ENCODE measurements around the gene CPTP.
A peak's percentile ranks its signal among the peaks of the same experiment; 100 is the strongest.
"Not testable (repeated sequence)": the region's sequence is repeated elsewhere in the genome, so short reads cannot be mapped to it uniquely, and the experiment has no call there.

Gene CPTP

DNA sequence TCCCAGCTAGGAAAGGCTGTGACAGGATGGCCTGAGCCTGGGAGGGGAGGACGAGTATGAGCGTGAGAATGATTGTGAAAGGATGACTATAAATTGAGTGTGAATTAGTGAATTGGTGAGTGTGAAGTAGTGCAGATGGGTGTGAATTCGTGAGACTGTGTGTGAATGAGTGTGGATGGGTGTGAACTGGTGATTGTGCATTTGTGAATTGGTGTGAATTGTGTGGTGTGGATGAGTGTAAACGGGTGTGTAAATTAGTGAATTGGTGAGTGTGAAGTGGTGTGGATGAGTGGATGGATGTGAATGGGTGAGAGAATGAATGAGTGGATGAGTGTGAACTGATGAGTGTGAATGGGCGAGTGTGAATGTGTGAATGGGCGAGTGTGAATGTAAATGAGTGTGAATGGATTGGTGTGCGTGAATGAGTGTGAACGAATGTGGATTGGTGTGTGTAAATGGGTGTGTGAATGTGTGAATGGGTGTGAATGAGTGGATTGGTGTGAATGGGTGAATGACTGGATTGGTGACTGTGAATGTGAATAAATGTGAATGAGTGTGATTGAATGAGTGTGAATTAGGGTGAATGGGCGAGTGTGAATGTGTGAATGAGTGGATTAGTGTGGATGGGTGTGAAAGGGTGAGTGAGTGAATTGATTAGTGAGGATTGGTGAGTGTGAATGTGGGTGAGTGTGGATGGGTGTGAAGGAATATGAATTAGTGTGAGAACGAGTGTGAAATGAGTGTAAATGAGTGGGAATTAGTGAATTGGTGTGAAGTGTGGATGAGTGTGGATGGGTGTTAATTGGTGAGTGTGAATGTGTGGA lies 41.5 kb downstream of the CPTP start:
- Histone ChIP-seq H3K27ac (ENCODE audit: low read depth in 2 of 2, low read length in 2 of 2) (no peak overlapping the region), H3K4me1 (ENCODE audit: control insufficient read depth in 2 of 2, insufficient read depth in 2 of 2, low read length in 2 of 2) (peaks cover 0 to 2% of the 10 kb centered on the region in 2 donors), H3K9me3 (ENCODE audit: control insufficient read depth in 2 of 2, low read length in 2 of 2) (no peaks in the 10 kb centered on the region), H3K9ac (ENCODE audit: low read depth in 1 of 2, low read length in 2 of 2) (no peak overlapping the region), H3K4me3 (ENCODE audit: low read length in 2 of 2) (no peak overlapping the region), H3K36me3 (ENCODE audit: control insufficient read depth in 2 of 2, insufficient read depth in 2 of 2, low read length in 2 of 2) (no peaks in the 10 kb centered on the region), H3K27me3 (ENCODE audit: control insufficient read depth in 2 of 2, insufficient read depth in 2 of 2, low read length in 2 of 2) (peaks cover 1 to 2% of the 10 kb centered on the region in 2 donors)

DNA sequence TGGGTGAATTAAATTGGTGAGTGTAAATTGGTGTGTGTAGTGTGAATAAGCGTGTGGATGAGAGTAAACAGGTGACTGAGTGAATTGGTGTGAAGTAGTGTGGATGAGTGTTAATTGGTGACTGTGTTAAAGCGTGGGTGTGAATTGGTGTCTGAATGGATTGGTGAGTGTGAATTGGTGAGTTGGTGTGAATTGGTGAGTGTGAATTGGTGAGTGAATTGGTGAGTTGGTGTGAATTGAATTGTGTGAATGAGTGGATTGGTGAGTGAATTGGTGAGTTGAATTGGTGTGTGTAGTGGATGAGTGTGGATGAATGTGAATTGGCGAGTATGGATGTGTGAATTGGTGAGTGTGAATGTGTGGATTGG lies 42.1 kb downstream of the CPTP start:
- Histone ChIP-seq H3K27me3 (ENCODE audit: control insufficient read depth in 2 of 2, insufficient read depth in 2 of 2, low read length in 2 of 2) (peaks cover 0 to 2% of the 10 kb centered on the region in 2 donors), H3K27ac (ENCODE audit: low read depth in 2 of 2, low read length in 2 of 2) (no peak overlapping the region), H3K9ac (ENCODE audit: low read depth in 1 of 2, low read length in 2 of 2) (no peak overlapping the region), H3K9me3 (ENCODE audit: control insufficient read depth in 2 of 2, low read length in 2 of 2) (no peaks in the 10 kb centered on the region), H3K4me1 (ENCODE audit: control insufficient read depth in 2 of 2, insufficient read depth in 2 of 2, low read length in 2 of 2) (peaks cover 0 to 5% of the 10 kb centered on the region in 2 donors), H3K4me3 (ENCODE audit: low read length in 2 of 2) (no peak overlapping the region), H3K36me3 (ENCODE audit: control insufficient read depth in 2 of 2, insufficient read depth in 2 of 2, low read length in 2 of 2) (no peaks in the 10 kb centered on the region)

DNA sequence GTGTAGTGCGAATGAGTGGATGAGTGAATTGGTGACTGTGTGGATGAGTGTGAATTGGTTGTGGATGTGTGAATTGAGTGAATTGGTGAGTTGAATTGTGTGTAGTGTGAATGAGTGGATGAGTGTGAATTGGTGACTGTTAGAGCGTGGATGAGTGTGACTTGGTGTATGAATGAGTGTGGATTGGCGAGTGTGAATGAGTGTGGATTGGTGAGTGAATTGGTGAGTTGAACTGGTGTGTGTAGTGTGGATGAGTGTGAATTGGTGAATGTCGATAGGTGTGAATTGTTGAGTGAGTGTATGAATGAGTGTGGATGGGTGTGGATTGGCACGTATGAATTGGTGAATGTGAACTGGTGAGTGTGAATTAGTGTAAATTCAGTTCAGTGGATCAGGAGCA lies 42.7 kb downstream of the CPTP start:
- H3K4me1 ChIP-seq (ENCODE audit: control insufficient read depth in 2 of 2, insufficient read depth in 2 of 2, low read length in 2 of 2), result peaks cover 0 to 7% of the 10 kb centered on the region in 2 donors
- no peak overlapping the region for H3K27ac ChIP-seq (ENCODE audit: low read depth in 2 of 2, low read length in 2 of 2)
- H3K36me3 ChIP-seq (ENCODE audit: control insufficient read depth in 2 of 2, insufficient read depth in 2 of 2, low read length in 2 of 2), result no peaks in the 10 kb centered on the region
- H3K9ac ChIP-seq (ENCODE audit: low read depth in 1 of 2, low read length in 2 of 2), result no peak overlapping the region
- no peak overlapping the region for H3K4me3 ChIP-seq (ENCODE audit: low read length in 2 of 2)
- no peaks in the 10 kb centered on the region for H3K27me3 ChIP-seq (ENCODE audit: control insufficient read depth in 2 of 2, insufficient read depth in 2 of 2, low read length in 2 of 2)
- no peaks in the 10 kb centered on the region for H3K9me3 ChIP-seq (ENCODE audit: control insufficient read depth in 2 of 2, low read length in 2 of 2)

DNA sequence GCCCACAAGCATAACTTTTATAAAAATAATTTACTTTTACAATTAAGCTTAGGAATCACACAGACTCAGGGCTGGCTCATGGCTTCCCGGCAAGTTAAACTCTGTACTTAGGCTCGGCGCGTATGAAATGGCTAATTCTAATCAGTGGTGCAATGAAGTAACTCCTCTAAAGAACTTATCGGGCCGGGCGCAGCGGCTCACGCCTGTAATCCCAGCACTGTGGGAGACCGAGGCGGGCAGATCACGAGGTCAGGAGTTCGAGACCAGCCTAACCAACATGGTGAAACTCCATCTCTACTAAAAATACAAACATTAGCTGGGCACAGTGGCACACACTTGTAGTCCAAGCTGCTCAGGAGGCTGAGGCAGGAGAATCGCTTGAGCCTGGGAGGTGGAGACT lies 45.5 kb downstream of the CPTP start:
- H3K27me3 ChIP-seq (ENCODE audit: control insufficient read depth in 2 of 2, insufficient read depth in 2 of 2, low read length in 2 of 2); H3K4me3 ChIP-seq (ENCODE audit: low read length in 2 of 2); H3K36me3 ChIP-seq (ENCODE audit: control insufficient read depth in 2 of 2, insufficient read depth in 2 of 2, low read length in 2 of 2); H3K27ac ChIP-seq (ENCODE audit: low read depth in 2 of 2, low read length in 2 of 2); H3K9ac ChIP-seq (ENCODE audit: low read depth in 1 of 2, low read length in 2 of 2); H3K9me3 ChIP-seq (ENCODE audit: control insufficient read depth in 2 of 2, low read length in 2 of 2): not testable (repeated sequence)
- peaks cover 8 to 19% of the 10 kb centered on the region in 2 donors for H3K4me1 ChIP-seq (ENCODE audit: control insufficient read depth in 2 of 2, insufficient read depth in 2 of 2, low read length in 2 of 2)

DNA sequence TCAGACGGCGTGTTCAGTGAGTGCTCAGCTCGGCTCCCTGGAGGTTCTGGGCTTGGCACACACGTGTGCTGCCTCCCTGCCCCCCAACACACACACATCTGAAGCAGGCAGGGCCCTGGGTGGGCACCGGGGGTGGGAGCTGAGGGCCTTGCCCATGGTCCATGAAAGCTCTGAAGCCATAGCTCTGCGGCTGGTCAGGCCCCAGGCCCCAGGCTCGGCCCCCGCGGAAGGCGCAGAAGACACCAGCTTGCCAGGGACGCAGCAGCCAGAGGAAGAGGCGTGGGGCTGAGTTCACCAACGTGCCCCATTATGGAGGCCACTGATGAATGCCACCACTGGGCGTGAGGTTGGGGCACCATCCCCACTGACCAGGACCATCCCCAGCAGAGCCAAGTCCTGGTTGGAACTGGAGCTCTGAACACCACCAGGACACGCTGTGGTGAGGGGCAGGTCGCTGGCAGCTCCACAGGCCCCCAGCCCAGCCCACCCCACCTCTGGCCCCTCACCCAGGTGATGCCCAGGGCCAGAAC lies 46.2 kb downstream of the CPTP start:
- no peaks in the 10 kb centered on the region for H3K27me3 ChIP-seq (ENCODE audit: control insufficient read depth in 2 of 2, insufficient read depth in 2 of 2, low read length in 2 of 2)
- no peaks in the 10 kb centered on the region for H3K9me3 ChIP-seq (ENCODE audit: control insufficient read depth in 2 of 2, low read length in 2 of 2)
- peaks cover 8 to 19% of the 10 kb centered on the region in 2 donors for H3K4me1 ChIP-seq (ENCODE audit: control insufficient read depth in 2 of 2, insufficient read depth in 2 of 2, low read length in 2 of 2)
- no peak overlapping the region for H3K4me3 ChIP-seq (ENCODE audit: low read length in 2 of 2)
- no peak overlapping the region for H3K27ac ChIP-seq (ENCODE audit: low read depth in 2 of 2, low read length in 2 of 2)
- no peak overlapping the region for H3K9ac ChIP-seq (ENCODE audit: low read depth in 1 of 2, low read length in 2 of 2)
- peaks cover 3 to 6% of the 10 kb centered on the region in 2 donors for H3K36me3 ChIP-seq (ENCODE audit: control insufficient read depth in 2 of 2, insufficient read depth in 2 of 2, low read length in 2 of 2)

DNA sequence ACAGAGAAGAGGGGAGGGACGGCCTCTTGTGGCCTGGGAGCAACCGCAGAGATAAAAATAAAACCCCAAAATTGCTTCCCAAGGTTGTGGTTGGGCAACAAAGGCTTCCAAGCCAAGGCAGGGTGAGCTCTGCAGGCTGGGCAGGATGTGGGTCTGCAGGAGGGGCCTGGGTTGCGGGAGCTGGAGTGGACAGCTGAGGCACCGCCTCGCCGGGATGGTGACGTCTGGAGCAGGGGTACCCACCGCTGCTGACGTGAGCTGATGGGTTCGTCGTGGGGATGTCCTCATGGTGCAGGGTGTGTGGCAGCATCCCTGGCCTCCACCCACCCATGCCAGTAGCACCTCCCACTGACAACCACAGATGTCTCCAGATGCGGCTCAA lies 46.8 kb downstream of the CPTP start:
- Histone ChIP-seq H3K4me3 (ENCODE audit: low read length in 2 of 2) (no peak overlapping the region), H3K27me3 (ENCODE audit: control insufficient read depth in 2 of 2, insufficient read depth in 2 of 2, low read length in 2 of 2) (no peaks in the 10 kb centered on the region), H3K36me3 (ENCODE audit: control insufficient read depth in 2 of 2, insufficient read depth in 2 of 2, low read length in 2 of 2) (peaks cover 3 to 6% of the 10 kb centered on the region in 2 donors), H3K4me1 (ENCODE audit: control insufficient read depth in 2 of 2, insufficient read depth in 2 of 2, low read length in 2 of 2) (peaks cover 8 to 19% of the 10 kb centered on the region in 2 donors), H3K27ac (ENCODE audit: low read depth in 2 of 2, low read length in 2 of 2) (no peak overlapping the region), H3K9ac (ENCODE audit: low read depth in 1 of 2, low read length in 2 of 2) (no peak overlapping the region), H3K9me3 (ENCODE audit: control insufficient read depth in 2 of 2, low read length in 2 of 2) (no peaks in the 10 kb centered on the region)

DNA sequence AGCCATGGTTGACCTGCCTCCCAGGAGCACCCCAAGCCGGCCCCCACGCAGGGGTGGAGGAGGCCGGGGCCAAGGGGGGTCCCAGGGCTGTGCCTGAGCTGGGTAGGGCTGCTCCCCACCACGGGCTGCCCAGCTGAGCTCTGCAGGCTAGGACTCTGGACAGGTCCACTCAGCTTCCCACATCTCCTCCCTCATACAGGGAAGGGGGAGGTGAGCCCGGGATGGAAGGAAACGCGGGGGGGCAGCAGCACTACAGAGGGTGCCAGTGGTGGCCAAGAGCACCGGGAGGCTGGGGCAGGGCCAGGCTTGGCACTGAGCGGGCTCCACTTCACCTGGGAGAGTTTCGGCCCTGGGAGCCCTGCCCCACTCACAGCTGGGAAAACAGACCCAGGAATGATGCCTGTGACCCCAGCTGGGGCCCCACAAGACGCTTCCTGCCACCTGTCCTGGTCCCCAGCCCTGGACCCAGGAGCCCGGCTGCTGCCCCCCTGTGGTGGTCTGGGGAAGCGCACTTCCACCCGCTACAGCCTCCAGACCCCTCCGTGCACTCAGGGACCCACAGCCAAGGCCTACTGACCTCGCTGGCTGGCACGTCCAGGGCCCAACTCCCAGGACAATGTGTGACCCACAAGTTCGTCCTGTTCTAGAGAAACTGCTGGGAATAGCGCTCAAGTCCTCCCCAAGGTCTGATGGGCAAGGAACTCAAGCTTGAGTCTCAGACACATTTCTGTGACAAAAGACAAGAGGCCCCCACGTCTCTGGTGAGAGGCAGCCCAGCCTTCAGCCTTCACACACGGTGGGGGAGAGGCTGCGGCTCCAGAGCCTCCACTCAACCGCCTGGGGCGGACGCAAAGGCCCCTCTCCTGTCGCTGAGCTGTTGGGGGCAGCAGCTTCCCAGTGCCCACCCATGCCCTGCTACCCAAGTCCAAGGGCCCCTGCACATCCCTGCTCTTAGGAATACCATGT lies 47.4 kb downstream of the CPTP start:
- no peak overlapping the region for H3K4me3 ChIP-seq (ENCODE audit: low read length in 2 of 2)
- no peaks in the 10 kb centered on the region for H3K27me3 ChIP-seq (ENCODE audit: control insufficient read depth in 2 of 2, insufficient read depth in 2 of 2, low read length in 2 of 2)
- H3K9ac ChIP-seq (ENCODE audit: low read depth in 1 of 2, low read length in 2 of 2), result no peak overlapping the region
- peaks cover 8 to 19% of the 10 kb centered on the region in 2 donors for H3K4me1 ChIP-seq (ENCODE audit: control insufficient read depth in 2 of 2, insufficient read depth in 2 of 2, low read length in 2 of 2)
- no peaks in the 10 kb centered on the region for H3K9me3 ChIP-seq (ENCODE audit: control insufficient read depth in 2 of 2, low read length in 2 of 2)
- H3K27ac ChIP-seq (ENCODE audit: low read depth in 2 of 2, low read length in 2 of 2), result no peak overlapping the region
- peaks cover 3 to 6% of the 10 kb centered on the region in 2 donors for H3K36me3 ChIP-seq (ENCODE audit: control insufficient read depth in 2 of 2, insufficient read depth in 2 of 2, low read length in 2 of 2)

DNA sequence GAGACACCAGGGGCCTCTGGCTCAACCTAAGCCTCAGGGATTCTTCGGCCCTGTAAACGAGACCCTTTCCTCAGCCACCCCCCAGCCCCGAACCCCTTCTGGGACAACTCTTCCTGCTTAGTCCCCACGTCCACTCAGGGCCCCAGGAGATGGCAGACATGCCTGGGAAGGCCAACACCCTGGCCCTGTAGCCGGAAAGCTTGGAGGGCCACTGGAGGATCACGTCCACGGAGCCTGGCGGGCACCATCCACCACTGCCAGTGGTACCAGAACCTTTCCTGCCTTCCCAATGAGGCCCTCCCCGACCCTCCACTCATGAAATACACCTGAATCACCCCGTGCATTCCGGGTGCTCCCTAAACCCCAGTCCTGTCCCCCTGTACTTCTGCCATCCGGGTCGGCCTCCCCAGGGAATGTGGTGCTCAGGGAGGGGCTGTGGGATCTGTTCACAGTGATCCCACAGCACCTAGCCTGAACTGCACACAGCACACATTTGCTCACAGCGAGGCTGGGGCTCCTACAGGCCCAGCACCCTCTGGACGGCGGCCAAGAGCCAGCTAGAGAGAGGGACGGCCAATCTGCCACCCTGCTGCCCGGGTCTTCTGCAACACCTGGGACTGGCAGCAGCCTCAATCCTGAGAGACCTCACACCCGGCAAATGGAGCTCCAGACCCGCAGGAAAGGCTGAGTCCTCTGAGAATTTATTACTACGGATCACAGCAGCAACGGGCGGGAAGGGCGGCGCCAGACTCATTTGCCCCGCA lies 48.6 kb downstream of the CPTP start:
- Histone ChIP-seq H3K9ac (ENCODE audit: low read depth in 1 of 2, low read length in 2 of 2) (no peak overlapping the region), H3K4me3 (ENCODE audit: low read length in 2 of 2) (no peak overlapping the region), H3K36me3 (ENCODE audit: control insufficient read depth in 2 of 2, insufficient read depth in 2 of 2, low read length in 2 of 2) (peaks cover 3 to 6% of the 10 kb centered on the region in 2 donors), H3K4me1 (ENCODE audit: control insufficient read depth in 2 of 2, insufficient read depth in 2 of 2, low read length in 2 of 2) (peaks cover 8 to 19% of the 10 kb centered on the region in 2 donors), H3K9me3 (ENCODE audit: control insufficient read depth in 2 of 2, low read length in 2 of 2) (no peaks in the 10 kb centered on the region), H3K27me3 (ENCODE audit: control insufficient read depth in 2 of 2, insufficient read depth in 2 of 2, low read length in 2 of 2) (no peaks in the 10 kb centered on the region), H3K27ac (ENCODE audit: low read depth in 2 of 2, low read length in 2 of 2) (no peak overlapping the region)

DNA sequence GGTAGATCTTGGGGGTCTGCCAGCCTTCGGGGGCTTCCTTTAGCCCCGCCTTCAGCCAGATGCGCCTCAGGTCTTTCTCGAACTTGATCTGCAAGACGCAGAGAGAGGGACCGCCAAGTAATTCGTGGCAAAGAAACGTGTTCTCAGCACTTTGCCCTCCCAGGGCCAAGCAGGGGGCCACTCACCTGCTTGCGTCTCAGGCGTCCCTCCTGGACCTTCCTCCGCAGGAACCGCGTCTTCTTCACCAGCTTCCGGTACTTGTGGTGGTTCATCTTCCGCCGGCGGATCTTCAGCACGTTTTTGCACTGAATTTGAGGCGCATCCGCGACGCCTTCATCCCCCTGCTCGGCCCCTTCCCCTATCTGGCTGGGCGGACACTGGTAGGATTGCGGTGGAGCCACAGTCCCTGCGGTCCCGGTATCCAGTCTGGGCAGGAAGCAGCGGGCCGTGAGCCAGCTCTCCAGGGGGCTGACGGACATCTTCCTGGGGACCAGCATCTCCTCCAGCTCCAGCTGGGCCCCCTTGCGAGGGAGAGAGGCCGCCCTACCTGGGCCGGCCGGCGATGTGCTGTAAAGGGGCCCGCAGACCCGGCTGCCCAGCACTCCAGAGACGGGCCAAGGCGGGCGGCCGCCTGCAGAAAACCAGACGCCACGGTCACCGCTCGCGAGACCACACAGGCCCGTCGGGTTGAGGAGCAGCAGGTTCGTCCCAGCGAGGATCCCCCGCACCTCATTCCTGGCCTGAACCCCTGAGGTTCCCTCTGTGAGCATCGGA lies 49.4 kb downstream of the CPTP start:
- peak overlapping the region; percentile 81 to 89 for H3K4me3 ChIP-seq (ENCODE audit: low read length in 2 of 2)
- H3K27ac ChIP-seq (ENCODE audit: low read depth in 2 of 2, low read length in 2 of 2), result peak overlapping the region; percentile 88 to 90

More for the DNA sequence above, 49.4 kb downstream of the CPTP start:
- Histone ChIP-seq H3K36me3 (ENCODE audit: control insufficient read depth in 2 of 2, insufficient read depth in 2 of 2, low read length in 2 of 2) (peaks cover 3 to 6% of the 10 kb centered on the region in 2 donors), H3K4me1 (ENCODE audit: control insufficient read depth in 2 of 2, insufficient read depth in 2 of 2, low read length in 2 of 2) (peaks cover 8 to 19% of the 10 kb centered on the region in 2 donors), H3K9me3 (ENCODE audit: control insufficient read depth in 2 of 2, low read length in 2 of 2) (no peaks in the 10 kb centered on the region), H3K27me3 (ENCODE audit: control insufficient read depth in 2 of 2, insufficient read depth in 2 of 2, low read length in 2 of 2) (no peaks in the 10 kb centered on the region), H3K9ac (ENCODE audit: low read depth in 1 of 2, low read length in 2 of 2) (peak overlapping the region; percentile 89 to 91)

Measured in mucosa of rectum (tissue), 2 donors.